GM18519 (cell line): ENCODE results near the gene MRTFB.

Experiments
- ATAC-seq: cut with Tn5 transposase; IDR thresholded peaks from one replicate; pipeline ENCODE4 v1.9.1; 2021; ENCODE audit warnings: mild to moderate bottlenecking, moderate library complexity; ENCODE audit not compliant: unreplicated experiment, low FRiP score

Gene MRTFB

DNA sequence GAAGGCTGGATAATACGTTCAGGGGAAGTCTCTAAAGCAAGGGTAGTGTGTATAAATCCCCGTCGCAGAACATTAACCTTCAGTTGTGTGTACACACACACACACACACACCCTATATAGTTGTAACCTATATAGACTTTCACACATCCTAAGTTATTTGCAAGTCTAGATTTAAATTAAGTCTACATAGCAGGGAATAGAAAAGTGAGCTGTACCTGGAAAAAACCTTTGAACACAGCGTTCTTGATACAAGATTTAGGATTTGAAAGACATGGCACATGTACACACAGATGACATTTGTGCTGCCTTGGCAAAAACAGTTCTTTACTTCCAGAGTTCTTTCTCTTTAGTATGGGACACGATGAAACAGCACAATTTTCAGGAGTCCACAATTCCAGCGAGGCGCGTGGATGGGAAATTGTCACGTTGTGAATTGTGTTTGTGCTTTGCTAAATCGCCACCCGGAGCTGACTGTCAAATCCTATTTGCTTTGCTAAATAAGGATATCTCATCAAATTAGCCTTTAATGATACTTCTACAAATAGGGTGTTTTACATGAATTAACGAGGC, 233.9 kb downstream of the MRTFB start:
- ATAC-seq: no peak

DNA sequence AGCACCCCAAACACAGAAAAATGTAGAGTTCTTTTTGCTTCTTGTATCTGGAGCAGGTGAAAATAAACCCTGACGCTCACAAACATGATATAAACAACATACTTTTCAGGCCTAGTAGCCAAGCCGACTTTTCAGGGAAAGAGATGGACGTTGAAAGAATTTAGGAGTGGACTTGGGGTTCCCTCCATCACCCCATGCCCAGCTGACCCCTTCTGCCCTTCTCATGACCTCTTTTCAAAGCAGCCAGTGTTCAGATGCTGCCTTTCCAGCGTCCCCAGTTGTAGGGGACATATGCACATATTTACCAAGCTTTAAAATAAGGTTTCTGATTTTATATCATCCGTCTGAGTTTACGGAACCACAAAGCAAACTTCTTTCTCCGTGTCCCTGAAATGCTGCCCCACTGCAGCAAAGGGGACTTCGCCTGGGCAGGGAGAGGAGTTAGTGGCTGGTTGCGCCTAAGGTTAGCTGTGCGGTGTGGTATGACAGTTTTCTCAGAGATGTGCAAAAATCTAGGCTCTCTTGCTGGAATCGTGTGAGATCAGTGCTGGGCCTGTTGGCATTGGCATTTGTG, 235.5 kb downstream of the MRTFB start:
- no peak for ATAC-seq

DNA sequence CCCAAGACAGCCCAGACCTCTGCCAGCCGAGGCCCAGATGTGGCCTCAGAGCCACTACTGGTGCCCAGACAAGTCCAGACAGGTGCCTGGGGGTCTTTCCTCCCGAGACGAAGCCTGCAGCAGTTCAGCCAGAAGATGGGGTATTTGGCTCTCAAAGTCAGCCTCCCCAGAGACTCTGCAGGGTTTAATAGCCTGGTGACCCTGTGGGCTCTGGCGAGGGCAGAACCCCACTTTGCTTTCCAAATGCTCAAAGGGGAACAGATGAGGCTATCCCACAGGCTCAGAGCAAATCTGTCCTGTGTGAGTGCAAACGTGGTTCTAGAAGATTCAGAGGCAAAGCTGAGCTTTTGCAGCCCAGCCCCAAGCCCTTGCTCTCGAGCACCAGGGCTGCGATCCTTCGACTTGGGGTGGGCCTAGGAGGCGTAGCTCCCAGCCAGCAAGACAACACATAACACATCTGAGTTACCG, 236.0 kb downstream of the MRTFB start:
- no peak for ATAC-seq

DNA sequence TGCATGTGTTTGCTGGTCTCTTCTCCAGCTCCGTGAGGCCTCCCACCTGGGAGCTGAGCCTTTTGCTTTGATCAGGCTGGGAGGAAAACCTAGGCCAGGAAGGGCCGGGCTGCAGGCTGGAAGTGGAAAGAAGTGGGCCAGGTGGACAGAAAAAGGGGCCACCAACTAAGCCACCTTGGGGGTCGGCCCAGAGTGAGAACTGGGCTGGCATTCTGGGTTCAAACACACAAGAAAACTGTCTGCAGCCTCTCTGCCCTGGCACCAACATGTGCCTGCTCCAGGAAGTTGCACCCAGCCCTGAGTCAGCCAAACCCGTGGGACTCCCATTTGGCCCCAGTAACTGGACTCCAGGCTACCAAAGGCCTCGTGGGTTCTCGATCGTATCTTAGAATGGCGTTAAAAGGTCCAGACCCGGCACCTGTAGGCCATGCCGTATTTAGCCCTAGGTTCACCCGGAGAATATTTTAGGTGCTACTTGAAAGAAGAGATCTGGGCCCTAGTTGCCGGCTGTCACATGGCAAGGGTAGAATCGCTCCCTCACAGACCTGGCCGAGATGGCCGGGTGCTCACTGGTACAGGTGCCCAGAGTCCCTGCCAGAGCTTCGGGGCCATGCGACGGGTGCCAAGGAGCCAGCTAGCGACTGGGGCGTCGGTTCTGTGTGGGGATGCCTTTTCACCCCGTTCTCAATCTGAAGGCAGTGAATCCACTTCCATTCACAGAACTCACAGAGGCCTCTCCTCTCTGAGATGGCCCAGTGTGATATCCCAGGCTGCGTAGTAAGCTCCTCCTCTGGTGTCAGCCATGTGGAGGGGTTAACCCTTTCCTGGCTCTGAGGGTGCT, 236.6 kb downstream of the MRTFB start:
- ATAC-seq: no peak

DNA sequence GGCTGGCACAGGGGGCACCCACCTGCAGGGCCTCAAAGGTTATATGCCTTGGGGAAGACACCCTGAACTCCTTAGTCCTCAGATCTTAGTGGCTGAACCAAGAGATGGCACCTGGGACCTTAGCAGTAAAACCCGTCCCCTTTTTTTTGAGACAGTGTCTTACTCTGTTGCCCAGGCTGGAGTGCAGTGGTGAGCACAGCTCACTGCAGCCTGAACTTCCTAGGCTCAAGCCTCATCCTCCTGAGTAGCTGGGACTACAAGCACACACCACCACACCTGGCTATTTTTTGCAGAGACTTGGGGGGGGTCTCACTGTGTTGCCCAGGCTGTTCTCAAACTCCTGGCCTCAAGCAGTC, 237.2 kb downstream of the MRTFB start:
- no peak for ATAC-seq

DNA sequence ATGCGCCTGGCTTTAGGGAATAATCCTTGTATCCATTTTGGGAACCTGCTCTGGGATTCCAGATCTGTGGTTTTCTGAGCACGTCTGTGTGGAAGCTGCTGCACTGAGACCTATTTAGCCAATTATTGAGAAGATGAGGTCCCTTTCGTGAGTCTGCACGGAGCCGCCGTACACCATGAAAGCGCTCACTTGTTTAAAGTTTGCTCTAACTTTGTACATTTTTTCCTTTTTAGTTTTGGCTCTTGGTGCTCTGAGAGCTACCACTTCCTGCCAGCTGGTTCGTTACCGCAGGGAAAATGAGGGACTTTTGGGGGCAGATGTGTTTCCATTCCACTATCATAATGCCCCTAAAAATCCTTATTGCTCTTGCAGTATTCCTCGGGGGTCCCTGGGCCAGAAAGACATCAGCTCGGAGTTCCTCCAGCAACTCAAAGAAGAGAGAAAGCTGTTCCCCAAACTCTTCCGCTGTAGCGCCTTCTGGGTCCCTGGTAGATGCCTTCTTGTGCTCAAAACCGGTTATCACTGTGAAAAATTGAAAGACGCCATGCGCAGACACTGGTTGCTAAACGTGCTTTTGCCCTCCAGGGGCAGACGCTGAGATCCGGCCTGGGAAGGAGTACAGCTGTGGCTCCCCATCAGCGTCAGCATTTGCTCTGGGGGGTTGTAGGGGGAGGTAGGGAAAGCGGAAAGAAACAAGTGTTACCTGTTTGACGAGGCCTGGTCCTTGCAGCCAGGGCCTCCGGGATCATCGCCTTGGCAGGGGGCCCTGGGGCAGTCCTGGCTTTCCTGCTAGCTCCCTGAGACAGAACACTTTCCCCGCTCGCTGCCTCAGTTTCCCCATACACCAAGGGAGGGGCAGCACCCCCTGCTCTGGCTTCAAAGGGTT, 238.1 kb downstream of the MRTFB start:
- ATAC-seq: no peak

DNA sequence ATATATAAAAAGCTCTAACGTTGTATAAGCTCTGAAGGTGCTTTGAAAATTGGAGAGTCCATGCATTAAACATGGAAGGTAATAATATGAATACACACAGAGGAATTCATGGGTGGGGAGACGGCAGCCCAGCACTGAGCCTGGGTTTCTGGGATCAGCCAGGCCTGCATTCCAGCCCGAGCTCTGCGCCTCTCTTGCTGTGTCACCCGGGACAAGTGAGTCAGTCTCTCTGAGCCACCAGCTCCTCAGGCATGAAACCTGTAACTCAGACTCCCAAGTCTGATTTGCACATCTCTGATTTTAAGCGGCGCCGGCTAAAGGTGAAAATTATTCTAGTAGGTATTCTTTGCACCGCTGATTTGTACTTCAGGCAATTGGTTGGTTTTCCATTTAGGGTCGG, 238.8 kb downstream of the MRTFB start:
- ATAC-seq: no peak

DNA sequence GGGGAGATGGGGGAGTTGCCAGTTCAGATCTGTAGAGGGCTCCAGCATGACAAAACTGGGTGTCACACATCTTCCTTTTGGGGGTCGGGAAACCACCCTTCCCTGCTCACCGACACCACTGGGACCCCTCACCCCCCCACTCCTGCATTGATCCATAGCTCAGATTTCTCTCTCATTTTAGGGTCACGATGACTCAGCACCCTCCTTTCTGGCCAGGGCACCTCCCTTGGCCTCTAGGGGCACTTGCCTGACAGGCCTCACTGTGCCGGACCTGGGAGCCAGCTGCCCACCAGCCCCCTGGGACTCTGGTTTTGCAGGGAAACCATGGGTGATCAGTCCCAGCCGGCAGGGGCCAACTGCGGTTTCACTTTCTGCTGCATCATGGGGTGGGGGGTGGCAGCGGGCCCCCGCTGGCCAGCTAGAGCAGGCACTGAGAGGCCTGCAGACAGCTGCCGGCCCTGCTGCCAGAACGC, 239.4 kb downstream of the MRTFB start:
- no peak for ATAC-seq

DNA sequence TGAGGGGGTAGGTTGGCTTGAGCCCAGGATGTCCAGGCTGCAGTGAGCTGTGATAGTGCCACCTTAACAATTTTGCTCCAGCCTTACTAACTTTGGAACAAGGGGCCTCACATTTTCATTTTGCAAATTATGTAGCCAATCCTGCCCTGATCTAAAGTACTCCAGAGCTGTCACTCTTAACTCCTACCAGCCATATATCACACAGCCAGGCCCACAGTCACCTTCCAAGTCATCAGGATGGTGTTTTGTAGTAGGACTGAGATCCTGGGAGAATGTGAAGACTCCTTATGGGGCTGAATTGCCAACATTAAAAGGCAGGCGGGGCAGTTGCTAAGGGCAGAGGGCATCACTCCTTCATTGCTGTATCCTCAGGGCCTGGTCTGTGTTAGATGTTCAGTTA, 243.0 kb downstream of the MRTFB start:
- ATAC-seq: no peak

DNA sequence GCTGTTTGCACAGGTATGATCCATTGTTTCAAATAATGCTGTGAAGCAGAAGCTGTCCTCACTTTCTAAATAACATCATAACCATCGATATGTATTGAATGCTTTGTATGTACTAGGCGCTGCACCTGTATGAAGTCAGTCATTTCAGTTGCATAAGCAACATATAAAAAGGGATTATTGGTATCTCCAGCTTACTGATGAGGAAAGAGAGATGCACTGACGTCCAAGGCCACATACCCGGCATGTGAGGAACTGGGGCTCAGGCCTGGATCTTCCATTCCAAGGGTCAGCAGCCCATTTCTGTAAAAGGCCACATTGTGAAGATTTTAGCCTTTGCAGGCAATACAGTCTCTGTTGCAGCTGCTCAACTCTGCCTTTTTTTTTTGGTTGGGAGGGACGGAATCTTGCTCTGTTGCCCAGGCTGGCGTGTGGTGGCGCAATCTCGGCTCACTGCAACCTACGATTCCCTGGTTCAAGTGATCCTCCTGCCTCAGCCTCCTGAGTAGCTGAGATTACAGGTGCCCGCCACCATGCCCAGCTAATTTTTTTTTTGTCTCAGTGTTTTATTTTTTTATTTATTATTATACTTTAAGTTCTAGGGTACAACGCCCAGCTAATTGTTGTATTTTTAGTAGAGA, 244.7 kb downstream of the MRTFB start:
- ATAC-seq: no peak
